SK-N-MC (cell line): Measurements from ENCODE around the gene PSMB2.

Source experiments
- DNase-seq: peaks from one replicate; pipeline ENCODE4 v3.0.0-alpha.2; 2011; ENCODE audit warnings: low read depth, low spot score
- H3K27ac ChIP-seq: fragments of 200-600 bp; sonication (generic); 2 replicates; pipeline ENCODE4 v1.5.1; 2016; ENCODE audit warnings: mixed run types
- H3K36me3 ChIP-seq: fragments of 200-600 bp; sonication (generic); 2 replicates; pipeline ENCODE4 v1.6.1; 2017; ENCODE audit warnings: antibody characterized with exemption, low read length, mixed read lengths; ENCODE audit not compliant: insufficient read depth
- H3K4me3 ChIP-seq: fragments of 200-600 bp; sonication (generic); 2 replicates; pipeline ENCODE4 v1.5.1; 2016
- H3K9ac ChIP-seq: fragments of 200-600 bp; sonication (generic); 2 replicates; pipeline ENCODE4 v1.8.0; 2017; ENCODE audit warnings: mixed run types, mixed read lengths; ENCODE audit not compliant: insufficient read length
- H3K9me3 ChIP-seq: fragments of 200-600 bp; sonication (generic); 2 replicates; pipeline ENCODE4 v1.6.1; 2017; ENCODE audit warnings: low read depth, mild to moderate bottlenecking, antibody characterized with exemption, low read length, moderate library complexity, mixed read lengths
- EZH2 ChIP-seq: fragments of 200-600 bp; sonication (generic); IDR thresholded peaks from one replicate; pipeline ENCODE4 v1.6.1; 2017; ENCODE audit warnings: antibody characterized with exemption
- FOXP2 ChIP-seq: optimal IDR thresholded peaks from 2 replicates; pipeline ENCODE3; 2011; ENCODE audit warnings: mild to moderate bottlenecking, moderate library complexity; ENCODE audit not compliant: insufficient read depth; ENCODE audit errors: extremely low read length, control extremely low read depth
- POLR2AphosphoS5 ChIP-seq: IDR thresholded peaks from 2 replicates; pipeline ENCODE4 v1.6.1; 2012; ENCODE audit warnings: mild to moderate bottlenecking, low read depth, low read length, borderline replicate concordance

PSMB2 gene

DNA sequence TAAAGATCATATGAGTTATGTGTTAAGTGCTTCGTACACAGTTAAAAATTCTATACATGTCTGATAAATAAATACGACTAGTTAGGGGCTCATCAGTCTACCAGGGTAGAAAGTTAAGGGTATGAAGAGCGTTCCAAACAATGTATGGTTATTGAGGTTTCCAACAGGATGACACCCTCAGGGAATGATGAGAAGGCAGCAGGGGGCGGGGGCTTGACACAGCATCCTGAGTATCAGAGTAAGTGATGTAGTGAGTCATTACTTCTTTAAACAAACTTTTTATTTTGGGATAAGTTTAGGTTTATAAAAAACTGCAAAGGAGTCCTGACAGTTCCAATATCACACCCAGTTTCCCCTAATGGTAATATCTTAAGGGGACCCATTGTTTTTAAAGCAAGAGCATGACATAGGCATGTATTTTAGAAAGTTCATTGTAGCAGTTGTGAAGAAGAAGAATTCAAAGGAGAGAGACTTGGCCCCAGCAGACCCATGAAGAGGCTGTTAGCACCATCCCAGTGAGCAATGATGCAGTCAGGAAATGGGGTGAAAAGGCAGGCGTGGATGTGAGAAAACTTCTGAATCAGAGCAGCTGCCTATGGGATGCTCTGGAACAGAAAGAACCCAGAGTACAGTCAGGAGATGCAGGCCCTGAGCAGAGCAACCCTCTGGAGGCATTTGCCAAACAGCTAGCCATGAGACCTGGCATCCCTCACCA, 15.0 kb upstream of the PSMB2 start:
- Histone ChIP-seq H3K27ac (no peak overlapping the region), H3K36me3 (no peaks in the 10 kb centered on the region), H3K9ac (no peak overlapping the region), H3K9me3 (no peaks in the 10 kb centered on the region), H3K4me3 (no peak overlapping the region)
- no peak for DNase-seq
- TF ChIP-seq EZH2 (no peak), POLR2AphosphoS5 (no peak), FOXP2 (no peak)

DNA sequence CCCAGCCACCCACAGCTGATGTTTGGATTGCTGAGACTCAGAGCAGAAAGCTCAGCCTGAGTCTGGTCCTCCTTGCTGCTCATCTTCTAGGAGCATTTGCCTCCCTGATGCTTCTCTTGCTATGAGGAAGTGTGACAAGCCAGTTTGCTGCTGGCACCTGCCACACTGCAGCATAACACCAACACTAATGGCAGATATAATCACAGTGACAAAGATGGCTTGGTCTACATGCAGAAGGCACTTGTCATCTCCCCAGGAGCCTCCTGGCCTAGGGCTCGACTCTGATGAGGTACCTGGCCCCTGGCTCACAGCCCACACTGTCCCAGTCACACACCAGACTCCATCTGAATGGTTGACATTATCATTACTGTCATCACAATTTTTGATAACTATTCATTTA, 13.9 kb upstream of the PSMB2 start:
- Histone ChIP-seq H3K36me3 (no peaks in the 10 kb centered on the region), H3K9ac (no peak overlapping the region), H3K9me3 (no peaks in the 10 kb centered on the region), H3K27ac (no peak overlapping the region), H3K4me3 (no peak overlapping the region)
- TF ChIP-seq POLR2AphosphoS5, result no peak
- no peak for TF ChIP-seq EZH2
- TF ChIP-seq FOXP2, result no peak
- DNase-seq, result no peak

DNA sequence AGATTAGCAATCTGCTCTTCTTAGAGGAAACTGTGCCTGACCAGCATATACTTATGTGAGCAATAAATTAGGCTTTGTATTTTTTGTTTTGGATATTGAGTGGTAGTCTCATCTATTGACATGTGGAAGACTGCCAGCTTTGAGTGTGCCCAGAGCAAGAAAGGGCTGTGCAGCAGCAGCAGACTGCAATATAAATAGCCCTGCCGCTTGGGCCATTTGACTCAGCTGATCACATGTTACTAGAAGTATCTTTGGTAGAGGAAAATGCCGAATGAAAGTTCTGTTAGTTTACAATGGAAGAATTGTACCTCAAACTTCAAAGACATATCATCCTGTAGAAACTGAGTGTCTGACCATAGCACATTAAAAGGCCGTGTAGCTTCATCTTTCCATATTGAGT, 9.1 kb upstream of the PSMB2 start:
- no peak for TF ChIP-seq FOXP2
- no peak for TF ChIP-seq POLR2AphosphoS5
- no peak for TF ChIP-seq EZH2
- no peak overlapping the region for H3K4me3 ChIP-seq
- no peak overlapping the region for H3K9ac ChIP-seq
- no peaks in the 10 kb centered on the region for H3K9me3 ChIP-seq
- no peaks in the 10 kb centered on the region for H3K36me3 ChIP-seq
- no peak overlapping the region for H3K27ac ChIP-seq
- DNase-seq, result no peak

DNA sequence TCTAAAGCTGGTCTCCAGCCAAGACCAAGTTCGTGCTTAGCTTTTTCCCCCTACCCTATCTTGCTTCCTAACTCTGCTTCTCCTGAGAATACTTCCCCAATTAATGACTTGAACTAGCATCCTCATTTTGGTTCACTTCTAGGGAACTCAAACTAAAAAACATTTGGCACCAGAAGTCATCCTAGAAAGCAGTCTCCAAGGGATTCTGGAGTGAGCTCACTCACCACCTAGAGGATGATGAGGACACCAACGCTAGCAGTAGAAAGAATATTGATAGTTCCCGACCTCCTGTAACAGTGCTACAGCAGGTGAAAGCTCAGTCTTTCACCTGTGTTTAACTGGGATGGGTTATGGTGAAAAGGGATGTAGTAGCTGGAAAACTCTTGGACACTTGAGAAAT, 4.7 kb upstream of the PSMB2 start:
- no peak overlapping the region for H3K9ac ChIP-seq
- DNase-seq, result no peak
- H3K9me3 ChIP-seq, result no peaks in the 10 kb centered on the region
- H3K36me3 ChIP-seq, result no peaks in the 10 kb centered on the region
- TF ChIP-seq POLR2AphosphoS5 (no peak), EZH2 (no peak), FOXP2 (no peak)
- H3K4me3 ChIP-seq, result no peak overlapping the region
- no peak overlapping the region for H3K27ac ChIP-seq

DNA sequence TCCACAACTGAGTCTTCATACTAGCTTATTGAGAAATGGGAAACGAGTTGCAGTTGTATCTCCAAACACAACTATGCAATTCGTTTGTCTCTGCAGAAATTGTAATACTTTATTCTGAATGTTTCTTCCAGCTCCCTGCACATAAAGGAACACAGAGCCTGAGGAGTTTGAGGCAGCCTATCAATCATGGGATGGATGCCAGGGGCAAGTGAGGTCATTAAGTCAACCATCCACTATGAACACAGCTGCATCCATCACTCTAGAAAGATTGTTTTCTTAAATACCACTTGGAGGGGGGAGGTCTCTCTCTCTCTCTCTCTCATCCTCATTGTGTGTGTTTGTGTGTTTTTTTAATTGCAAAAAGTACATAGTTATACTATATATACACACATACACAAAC, 2.9 kb upstream of the PSMB2 start:
- no peak overlapping the region for H3K27ac ChIP-seq
- TF ChIP-seq POLR2AphosphoS5, result no peak
- no peak for TF ChIP-seq EZH2
- H3K9ac ChIP-seq, result no peak overlapping the region
- H3K9me3 ChIP-seq, result no peaks in the 10 kb centered on the region
- no peak for DNase-seq
- no peaks in the 10 kb centered on the region; the same call in 1 of the 2 replicates for H3K36me3 ChIP-seq
- no peak overlapping the region for H3K4me3 ChIP-seq

DNA sequence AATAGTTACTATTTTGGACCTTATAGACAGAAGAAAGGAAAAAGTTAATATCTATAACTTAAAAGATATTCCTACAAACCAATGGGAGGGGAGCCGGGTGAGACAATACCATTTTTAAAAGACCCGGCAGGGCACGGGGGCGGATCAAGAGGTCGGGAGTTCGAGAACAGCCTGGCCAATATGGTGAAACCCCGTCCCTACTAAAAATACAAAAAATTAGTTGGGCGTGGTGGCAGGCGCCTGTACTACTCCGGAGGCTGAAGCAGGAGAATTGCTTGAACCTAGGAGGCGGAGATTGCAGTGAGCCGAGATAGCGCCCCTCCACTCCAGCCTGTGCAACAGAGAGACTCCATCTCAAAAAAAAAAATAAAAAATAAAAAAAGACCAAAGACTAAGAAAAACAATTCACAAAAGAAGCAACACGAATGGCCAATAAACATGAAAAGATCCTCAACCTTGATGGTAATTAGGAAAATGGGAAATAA, 1.2 kb upstream of the PSMB2 start:
- H3K4me3 ChIP-seq, result peak overlapping the region; percentile 98
- no peak for DNase-seq
- H3K27ac ChIP-seq, result no peak overlapping the region; the same call in 1 of the 2 replicates
- TF ChIP-seq EZH2 (no peak), FOXP2 (no peak)
- no peaks in the 10 kb centered on the region for H3K9me3 ChIP-seq
- H3K9ac ChIP-seq, result peak overlapping the region; percentile 97
- H3K36me3 ChIP-seq, result peaks cover 4% of the 10 kb centered on the region; the same call in 1 of the 2 replicates

DNA sequence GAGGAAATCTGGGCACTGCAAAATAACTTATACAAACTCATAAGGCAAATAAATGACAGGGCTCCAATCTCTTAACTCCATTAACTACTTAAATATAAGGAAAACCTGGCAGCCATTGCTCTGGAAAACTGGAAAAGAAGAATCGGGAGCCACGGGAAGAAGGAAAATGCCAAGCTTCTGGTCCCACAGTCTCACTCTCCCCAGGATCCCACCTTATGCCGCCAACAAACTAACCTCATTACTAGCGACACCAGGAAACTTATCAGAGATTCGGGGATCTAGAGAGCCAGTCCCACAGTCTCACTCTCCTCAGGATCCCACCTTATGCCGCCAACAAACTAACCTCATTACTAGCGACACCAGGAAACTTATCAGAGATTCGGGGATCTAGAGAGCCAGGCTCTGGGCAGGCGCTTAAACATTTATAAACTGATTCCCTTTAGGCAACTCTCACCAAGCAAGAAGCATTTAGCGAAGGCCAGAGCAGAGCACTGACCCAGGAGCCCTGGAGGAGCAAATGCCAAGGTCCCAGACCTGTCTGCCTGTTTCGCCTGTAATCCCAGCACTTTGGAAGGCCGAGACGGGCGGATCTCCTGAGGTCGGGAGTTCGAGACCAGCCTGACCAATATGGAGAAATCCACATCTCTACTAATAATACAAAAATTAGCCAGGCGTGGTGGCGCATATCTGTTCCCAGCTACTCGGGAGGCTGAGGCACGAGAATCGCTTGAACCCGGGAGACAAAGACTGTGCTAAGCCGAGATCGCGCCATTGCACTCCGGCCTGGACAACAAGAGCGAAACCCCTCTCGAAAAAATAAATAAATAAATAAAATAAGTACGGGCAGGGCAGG, 720 bp downstream of the PSMB2 start:
- peak overlapping the region; percentile 98 for H3K4me3 ChIP-seq
- no peaks in the 10 kb centered on the region for H3K9me3 ChIP-seq
- peaks cover 13% of the 10 kb centered on the region for H3K36me3 ChIP-seq
- no peak for TF ChIP-seq EZH2
- TF ChIP-seq FOXP2, result no peak
- TF ChIP-seq POLR2AphosphoS5, result no peak
- no peak for DNase-seq
- peak overlapping the region; percentile 97 for H3K9ac ChIP-seq
- peak overlapping the region; percentile 93; the same call in 1 of the 2 replicates for H3K27ac ChIP-seq

DNA sequence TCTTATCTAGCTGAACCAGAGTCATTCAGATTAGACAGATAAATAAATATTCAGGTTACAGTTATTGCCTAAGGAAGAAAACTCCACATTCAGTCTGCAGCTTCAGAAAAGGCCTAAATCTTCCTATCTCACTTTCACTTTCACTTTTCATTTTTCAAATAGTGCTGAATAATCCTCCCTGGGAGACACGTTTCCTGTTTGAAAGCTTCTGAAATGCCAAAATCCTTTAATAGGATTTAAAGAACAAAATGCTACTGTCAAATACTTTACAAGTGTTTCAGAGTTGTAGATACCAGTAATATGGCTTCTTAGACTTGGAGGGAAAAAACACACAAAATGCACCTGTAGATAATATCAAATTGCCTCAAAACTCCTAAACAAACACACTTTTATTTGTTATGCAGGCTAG, 3.9 kb downstream of the PSMB2 start:
- DNase-seq, result peak; percentile 24
- Histone ChIP-seq H3K9me3 (no peaks in the 10 kb centered on the region), H3K4me3 (peak overlapping the region; percentile 73), H3K9ac (peak overlapping the region; percentile 86), H3K36me3 (peaks cover 42% of the 10 kb centered on the region), H3K27ac (peak overlapping the region; percentile 87)
- TF ChIP-seq EZH2 (no peak), POLR2AphosphoS5 (no peak), FOXP2 (no peak)
